CD14-positive monocyte (primary cell): ENCODE data around the gene TNNT3. TPM values are rescaled to one million over a fixed set of nuclear protein-coding genes. Genes with fewer than 3 reads are reported as not detected.

Experiments
- DNase-seq, 3 donors: peaks; one replicate each; pipeline ENCODE4 v3.0.0-alpha.2; 2011 to 2022
- H2AFZ ChIP-seq: 2 replicates; pipeline ENCODE4 v1.6.0; 2012; ENCODE audit warnings: mild to moderate bottlenecking, low read depth, low read length, inconsistent platforms; ENCODE audit not compliant: insufficient read depth, poor library complexity, severe bottlenecking
- H3K27ac ChIP-seq, 2 donors: 1 replicate in 1 of 2; 2 replicates in 1 of 2; pipeline ENCODE4 v1.5.1; 2012 to 2013; ENCODE audit warnings: low read length in 2 of 2, control low read depth in 1 of 2, inconsistent platforms in 1 of 2, low read depth in 1 of 2, mild to moderate bottlenecking in 1 of 2
- H3K27me3 ChIP-seq, 2 donors: one replicate each; pipeline versions ENCODE4 v1.6.0 to v1.6.1; 2011 to 2013; ENCODE audit warnings: low read length in 2 of 2; ENCODE audit not compliant: control insufficient read depth in 2 of 2, insufficient read depth in 2 of 2
- H3K36me3 ChIP-seq, 2 donors: replicated peaks in 1 of 2; 1 replicate in 1 of 2; 2 replicates in 1 of 2; pipeline versions ENCODE4 v1.5.1 to v1.6.1; 2012 to 2013; ENCODE audit warnings: low read length in 2 of 2, control low read depth in 1 of 2, inconsistent platforms in 1 of 2, mild to moderate bottlenecking in 1 of 2; ENCODE audit not compliant: insufficient read depth in 2 of 2, control insufficient read depth in 1 of 2
- H3K4me1 ChIP-seq, 2 donors: 1 replicate in 1 of 2; 2 replicates in 1 of 2; pipeline versions ENCODE4 v1.5.1 to v1.6.1; 2012 to 2013; ENCODE audit warnings: low read length in 2 of 2, control low read depth in 1 of 2, inconsistent platforms in 1 of 2, mild to moderate bottlenecking in 1 of 2, moderate library complexity in 1 of 2; ENCODE audit not compliant: insufficient read depth in 2 of 2, control insufficient read depth in 1 of 2
- H3K4me2 ChIP-seq: replicated peaks from 2 replicates; pipeline ENCODE3; 2012; ENCODE audit warnings: low read length, moderate library complexity, mild to moderate bottlenecking; ENCODE audit not compliant: poor library complexity, severe bottlenecking; ENCODE audit errors: extremely low read depth
- H3K4me3 ChIP-seq, 3 experiments: fragments of 200-600 bp in 1 of 3; sonication (generic) in 1 of 3; replicated peaks in 1 of 3; 1 replicate in 2 of 3; 2 replicates in 1 of 3; pipeline ENCODE4 v1.5.1; 2011 to 2013; ENCODE audit warnings: low read length in 3 of 3, mild to moderate bottlenecking in 3 of 3, control low read depth in 2 of 3, low read depth in 2 of 3, inconsistent platforms in 1 of 3, moderate library complexity in 1 of 3
- H3K79me2 ChIP-seq: 2 replicates; pipeline ENCODE4 v1.6.0; 2012; ENCODE audit warnings: mild to moderate bottlenecking, control low read depth, inconsistent platforms, low read length, moderate library complexity; ENCODE audit not compliant: insufficient read depth
- H3K9ac ChIP-seq: 2 replicates; pipeline ENCODE4 v1.6.0; 2017; ENCODE audit warnings: low read length, mild to moderate bottlenecking; ENCODE audit not compliant: insufficient read depth, poor library complexity, severe bottlenecking
- H3K9me3 ChIP-seq, 2 donors: replicated peaks in 1 of 2; 1 replicate in 1 of 2; 2 replicates in 1 of 2; pipeline versions ENCODE4 v1.5.1 to v1.6.1; 2012 to 2013; ENCODE audit warnings: low read length in 2 of 2, control low read depth in 1 of 2; ENCODE audit not compliant: control insufficient read depth in 1 of 2, insufficient read depth in 1 of 2
- H4K20me1 ChIP-seq: 2 replicates; pipeline ENCODE4 v1.6.0; 2012; ENCODE audit warnings: mild to moderate bottlenecking, low read length, control low read depth, moderate library complexity; ENCODE audit not compliant: insufficient read depth
- H3K27ac Mint-ChIP-seq, 7 donors: one replicate each; pipeline ENCODE4 v1.8.0; 2020; ENCODE audit warnings: mild to moderate bottlenecking in 7 of 7, mixed read lengths in 7 of 7, moderate library complexity in 6 of 7, inconsistent platforms in 2 of 7
- H3K27me3 Mint-ChIP-seq, 3 donors: one replicate each; pipeline ENCODE4 v1.8.0; 2021 to 2022; ENCODE audit warnings: low read depth in 3 of 3, mild to moderate bottlenecking in 3 of 3, mixed read lengths in 3 of 3, moderate library complexity in 3 of 3, inconsistent platforms in 1 of 3
- H3K36me3 Mint-ChIP-seq, 2 donors: one replicate each; pipeline ENCODE4 v1.8.0; 2020; ENCODE audit warnings: mixed read lengths in 2 of 2, inconsistent platforms in 1 of 2, mild to moderate bottlenecking in 1 of 2
- H3K4me1 Mint-ChIP-seq: one replicate; pipeline ENCODE4 v1.8.0; 2020; ENCODE audit warnings: mild to moderate bottlenecking, mixed read lengths
- H3K4me3 Mint-ChIP-seq, 2 donors: one replicate each; pipeline ENCODE4 v1.8.0; 2020; ENCODE audit warnings: mild to moderate bottlenecking in 2 of 2, mixed read lengths in 2 of 2, moderate library complexity in 1 of 2
- H3K9me3 Mint-ChIP-seq, 7 donors: one replicate each; pipeline ENCODE4 v1.8.0; 2020 to 2022; ENCODE audit warnings: mixed read lengths in 7 of 7, mild to moderate bottlenecking in 6 of 7, moderate library complexity in 6 of 7, inconsistent platforms in 2 of 7
- WGBS: methylation state at CpG from one replicate; pipeline ENCODE4 v1.1.5; 2013; ENCODE audit warnings: missing lambda C conversion rate; ENCODE audit not compliant: insufficient coverage; 5-methylcytosine and 5-hydroxymethylcytosine counted together
- intact Hi-C, 2 donors: fragments of 100-400 bp; cut with micrococcal nuclease; formaldehyde crosslinking; loops; one replicate each; pipeline versions ENCODE4 v1.15.0 to v1.15.1; 2023
- polyA plus RNA-seq, 3 donors: library from polyadenylated mRNA; depleted of rRNA in 1 of 3; unstranded in 2 of 3; stranded (reverse) in 1 of 3; fragments of 300-500 nt in 2 of 3; fragments of >200 nt in 1 of 3; fragmentation: Illumina TruSeq in 2 of 3; gene quantifications; 1 replicate in 2 of 3; 2 replicates in 1 of 3; pipeline ENCODE4 v1.2.3, GENCODE V29; 2012 to 2021
- TF ChIP-seq, protein P1 (sequence below): fragments of 200-600 bp; IDR thresholded peaks from one replicate; pipeline ENCODE4 v1.8.0; 2022; ENCODE audit warnings: antibody characterized with exemption, mild to moderate bottlenecking

The TNNT3 gene
- polyA plus RNA-seq, 3 donors = 1.4 TPM; not detected in 2

DNA sequence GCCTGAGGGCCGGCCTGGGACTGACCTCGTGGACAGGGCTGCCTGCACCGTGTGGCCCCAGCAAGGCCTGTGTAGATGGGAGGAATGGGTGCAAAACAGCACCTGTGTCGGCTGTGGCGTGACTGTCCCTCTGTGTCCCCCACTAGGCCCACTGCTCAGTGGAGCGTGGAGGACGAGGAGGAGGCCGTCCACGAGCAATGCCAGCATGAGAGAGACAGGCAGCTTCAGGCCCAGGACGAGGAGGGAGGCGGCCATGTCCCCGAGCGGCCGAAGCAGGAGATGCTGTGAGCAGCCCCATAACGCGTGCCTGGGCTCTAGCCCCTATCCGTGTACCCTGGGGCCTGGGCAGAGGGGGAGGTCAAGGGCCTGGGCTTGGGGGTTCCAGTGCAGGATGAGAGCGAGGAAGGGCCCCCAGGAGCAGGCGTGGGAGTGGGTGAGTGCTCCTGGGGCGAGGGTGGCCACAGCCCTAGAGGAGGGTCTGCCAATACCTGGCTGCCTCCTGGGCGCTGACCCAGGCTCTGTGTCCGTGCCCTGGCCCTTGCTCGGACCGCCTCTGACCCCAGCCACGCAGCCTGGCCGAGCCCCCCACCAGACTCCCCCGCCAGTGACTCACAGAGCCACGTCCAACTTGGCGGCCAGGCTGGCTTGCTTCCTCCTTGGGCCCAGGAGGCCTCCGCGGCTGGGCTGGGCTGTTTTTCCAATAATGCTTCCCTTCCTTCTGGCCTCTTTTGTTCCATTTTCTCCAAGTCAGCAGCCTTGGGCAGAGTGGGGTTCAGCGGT lies 39.4 kb upstream of the TNNT3 start:
- H3K4me2 ChIP-seq = no peak overlapping the region

More for the DNA sequence above, 39.4 kb upstream of the TNNT3 start:
- peak overlapping the region; percentile 23 to 26 for H3K27ac ChIP-seq
- H3K4me1 ChIP-seq = peaks cover 40 to 61% of the 10 kb centered on the region in 2 donors
- Mint-ChIP-seq H3K36me3 (peaks cover 31 to 48% of the 10 kb centered on the region in 2 donors), H3K9me3 (peaks cover 0 to 2% (median 0%) of the 10 kb centered on the region in 7 donors), H3K27ac (peak overlapping the region in 4 of 7 donors; percentile 26 to 68 (median 49)), H3K4me3 (no peak overlapping the region), H3K4me1 (peaks cover 55% of the 10 kb centered on the region), H3K27me3 (peaks cover 0 to 3% (median 2%) of the 10 kb centered on the region in 3 donors)
- no peaks in the 10 kb centered on the region for H3K27me3 ChIP-seq
- intact Hi-C loops = loop anchor here (5.0 to 10.0 kb wide), 4 partner anchors 37 to 275 kb away; partner anchors contain the start of genes KRTAP5-6 (in 1 of the 2), TNNI2 (in 1 of the 2) and TNNT3 (in 1 of the 2)
- no peak for DNase-seq
- no peak overlapping the region for H2AFZ ChIP-seq
- H3K9ac ChIP-seq = no peak overlapping the region
- H3K36me3 ChIP-seq = peaks cover 51 to 62% of the 10 kb centered on the region in 2 donors
- peaks cover 100% of the 10 kb centered on the region for H4K20me1 ChIP-seq
- H3K9me3 ChIP-seq = no peaks in the 10 kb centered on the region
- TF ChIP-seq, protein P1, sequence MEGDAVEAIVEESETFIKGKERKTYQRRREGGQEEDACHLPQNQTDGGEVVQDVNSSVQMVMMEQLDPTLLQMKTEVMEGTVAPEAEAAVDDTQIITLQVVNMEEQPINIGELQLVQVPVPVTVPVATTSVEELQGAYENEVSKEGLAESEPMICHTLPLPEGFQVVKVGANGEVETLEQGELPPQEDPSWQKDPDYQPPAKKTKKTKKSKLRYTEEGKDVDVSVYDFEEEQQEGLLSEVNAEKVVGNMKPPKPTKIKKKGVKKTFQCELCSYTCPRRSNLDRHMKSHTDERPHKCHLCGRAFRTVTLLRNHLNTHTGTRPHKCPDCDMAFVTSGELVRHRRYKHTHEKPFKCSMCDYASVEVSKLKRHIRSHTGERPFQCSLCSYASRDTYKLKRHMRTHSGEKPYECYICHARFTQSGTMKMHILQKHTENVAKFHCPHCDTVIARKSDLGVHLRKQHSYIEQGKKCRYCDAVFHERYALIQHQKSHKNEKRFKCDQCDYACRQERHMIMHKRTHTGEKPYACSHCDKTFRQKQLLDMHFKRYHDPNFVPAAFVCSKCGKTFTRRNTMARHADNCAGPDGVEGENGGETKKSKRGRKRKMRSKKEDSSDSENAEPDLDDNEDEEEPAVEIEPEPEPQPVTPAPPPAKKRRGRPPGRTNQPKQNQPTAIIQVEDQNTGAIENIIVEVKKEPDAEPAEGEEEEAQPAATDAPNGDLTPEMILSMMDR = no peak
- no peak overlapping the region for H3K4me3 ChIP-seq
- WGBS = 71% methylated on average over 29 of the region's 32 CpGs
- peaks cover 43% of the 10 kb centered on the region for H3K79me2 ChIP-seq
